ENCODE data around the gene ALG14. TPM values are rescaled to one million over a fixed set of nuclear protein-coding genes. Genes with fewer than 3 reads are reported as not detected.

ALG14 gene
- polyA plus RNA-seq, 1 of the 3 experiments (the other 2 are of a cell fraction): 2.5 TPM

DNA sequence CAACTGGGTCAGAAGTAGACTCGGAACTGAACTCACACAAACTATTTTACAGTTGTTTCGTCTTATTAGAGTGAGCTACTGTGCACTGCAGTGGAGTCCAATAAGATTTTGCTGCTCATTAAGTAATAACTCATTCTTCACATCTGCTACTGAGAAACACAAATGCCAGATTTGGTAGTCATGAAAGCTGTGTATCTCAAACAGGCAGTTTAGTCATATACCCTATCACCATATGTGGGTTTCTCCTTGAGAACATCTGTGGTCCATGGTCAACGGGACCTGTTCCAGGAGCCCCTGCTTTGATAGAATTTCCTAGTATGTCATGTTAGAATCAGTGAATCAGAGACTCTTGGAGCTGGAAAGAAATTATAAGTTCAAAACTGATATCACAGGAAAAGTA is 60.4 kb downstream of the ALG14 start:
- no peak overlapping the region for H3K4me3 ChIP-seq (ENCODE audit: low read depth in 2 of 2, low read length in 1 of 2)

More for the DNA sequence above, 60.4 kb downstream of the ALG14 start:
- TF ChIP-seq ELF1 (IDR thresholded peaks at IDR 0.05) (no peak), ZBTB33 (IDR thresholded peaks at IDR 0.05; ENCODE audit: borderline replicate concordance, low read depth) (no peak), RCOR1 (IDR thresholded peaks at IDR 0.05; ENCODE audit: low read length) (no peak), TCF12 (IDR thresholded peaks at IDR 0.05) (peak; percentile 73), RXRA (IDR thresholded peaks at IDR 0.05; ENCODE audit: borderline replicate concordance, low read depth) (no peak), NFIC (IDR thresholded peaks at IDR 0.05; ENCODE audit: borderline replicate concordance) (peak; percentile 16; the same call in 1 of the 2 replicates), MXI1 (IDR thresholded peaks at IDR 0.05; ENCODE audit: low read depth, low read length) (no peak), FOSL2 (IDR thresholded peaks at IDR 0.05; ENCODE audit: borderline replicate concordance, low read depth) (peak; percentile 6; the same call in 1 of the 2 replicates), USF2 (IDR thresholded peaks at IDR 0.05; ENCODE audit: borderline replicate concordance, low read depth, low read length) (no peak), RFX5 (IDR thresholded peaks at IDR 0.05; ENCODE audit: low read length) (no peak)
- TF ChIP-seq, protein P1, sequence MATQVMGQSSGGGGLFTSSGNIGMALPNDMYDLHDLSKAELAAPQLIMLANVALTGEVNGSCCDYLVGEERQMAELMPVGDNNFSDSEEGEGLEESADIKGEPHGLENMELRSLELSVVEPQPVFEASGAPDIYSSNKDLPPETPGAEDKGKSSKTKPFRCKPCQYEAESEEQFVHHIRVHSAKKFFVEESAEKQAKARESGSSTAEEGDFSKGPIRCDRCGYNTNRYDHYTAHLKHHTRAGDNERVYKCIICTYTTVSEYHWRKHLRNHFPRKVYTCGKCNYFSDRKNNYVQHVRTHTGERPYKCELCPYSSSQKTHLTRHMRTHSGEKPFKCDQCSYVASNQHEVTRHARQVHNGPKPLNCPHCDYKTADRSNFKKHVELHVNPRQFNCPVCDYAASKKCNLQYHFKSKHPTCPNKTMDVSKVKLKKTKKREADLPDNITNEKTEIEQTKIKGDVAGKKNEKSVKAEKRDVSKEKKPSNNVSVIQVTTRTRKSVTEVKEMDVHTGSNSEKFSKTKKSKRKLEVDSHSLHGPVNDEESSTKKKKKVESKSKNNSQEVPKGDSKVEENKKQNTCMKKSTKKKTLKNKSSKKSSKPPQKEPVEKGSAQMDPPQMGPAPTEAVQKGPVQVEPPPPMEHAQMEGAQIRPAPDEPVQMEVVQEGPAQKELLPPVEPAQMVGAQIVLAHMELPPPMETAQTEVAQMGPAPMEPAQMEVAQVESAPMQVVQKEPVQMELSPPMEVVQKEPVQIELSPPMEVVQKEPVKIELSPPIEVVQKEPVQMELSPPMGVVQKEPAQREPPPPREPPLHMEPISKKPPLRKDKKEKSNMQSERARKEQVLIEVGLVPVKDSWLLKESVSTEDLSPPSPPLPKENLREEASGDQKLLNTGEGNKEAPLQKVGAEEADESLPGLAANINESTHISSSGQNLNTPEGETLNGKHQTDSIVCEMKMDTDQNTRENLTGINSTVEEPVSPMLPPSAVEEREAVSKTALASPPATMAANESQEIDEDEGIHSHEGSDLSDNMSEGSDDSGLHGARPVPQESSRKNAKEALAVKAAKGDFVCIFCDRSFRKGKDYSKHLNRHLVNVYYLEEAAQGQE (IDR thresholded peaks at IDR 0.05; ENCODE audit: low read depth, low read length): no peak
- no peaks in the 10 kb centered on the region for H3F3A ChIP-seq (replicated peaks; ENCODE audit: insufficient read depth)
- no peaks in the 10 kb centered on the region for H3K27me3 ChIP-seq (ENCODE audit: insufficient read depth)
- H3K9ac ChIP-seq: no peak overlapping the region
- CTCF ChIA-PET: interaction anchor here (0.8 to 2.1 kb wide), 2 partner anchors 157 to 221 kb away, joined by 3 to 5 read pairs; partner anchors contain the start of gene RWDD3
- no peaks in the 10 kb centered on the region for H3K36me3 ChIP-seq (replicated peaks in 1 of 2; ENCODE audit: control insufficient read depth in 1 of 2, insufficient read depth in 2 of 2, low read length in 1 of 2)
- DNase-seq: no peak
- no peaks in the 10 kb centered on the region for H4K20me1 ChIP-seq (ENCODE audit: insufficient read depth)
- no peak overlapping the region for H3K4me2 ChIP-seq
- no peak overlapping the region for H2AFZ ChIP-seq (ENCODE audit: low read depth)
- peaks cover under 1 to 5% of the 10 kb centered on the region in 2 experiments; a peak in 3 of 4 replicates for H3K4me1 ChIP-seq (ENCODE audit: control insufficient read depth in 1 of 2, insufficient read depth in 2 of 2, low read depth in 1 of 2, low read length in 1 of 2)
- H3K79me2 ChIP-seq (ENCODE audit: insufficient read depth): no peaks in the 10 kb centered on the region
- POLR2A ChIA-PET: no interaction called here
- H3K9me2 ChIP-seq: no peaks in the 10 kb centered on the region
- 85% methylated on average over 3 of the region's 3 CpGs for WGBS (ENCODE audit: low lambda C conversion rate)
- no peak overlapping the region for H3K27ac ChIP-seq (ENCODE audit: low read depth in 2 of 2, low read length in 1 of 2)
- H3K9me3 ChIP-seq: no peaks in the 10 kb centered on the region

Measured in SK-N-SH (cell line).